DMS 273 (cell line): ENCODE data around the gene DDIT4.

Experiments
- DNase-seq: peaks from one replicate; lab custom pipeline; 2025; ENCODE audit not compliant: unreplicated experiment; lab: John Stamatoyannopoulos, UW

The DDIT4 gene

DNA sequence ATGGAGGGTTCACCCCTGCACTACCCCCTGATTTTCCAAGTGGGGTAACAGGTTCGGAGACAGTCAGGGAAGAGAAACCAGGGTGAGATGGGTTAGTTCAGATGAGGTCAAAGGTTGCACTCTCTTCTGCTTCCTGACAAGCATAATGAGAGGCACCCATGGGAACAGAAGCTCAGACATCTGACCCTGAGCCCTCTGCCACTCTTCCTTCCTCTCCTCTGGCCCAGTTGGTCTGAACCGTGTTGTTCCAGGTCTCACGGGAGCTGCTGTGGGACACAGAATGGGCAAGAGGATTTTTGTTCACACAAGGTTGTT lies 42.6 kb downstream of the DDIT4 start:
- no peak for DNase-seq

DNA sequence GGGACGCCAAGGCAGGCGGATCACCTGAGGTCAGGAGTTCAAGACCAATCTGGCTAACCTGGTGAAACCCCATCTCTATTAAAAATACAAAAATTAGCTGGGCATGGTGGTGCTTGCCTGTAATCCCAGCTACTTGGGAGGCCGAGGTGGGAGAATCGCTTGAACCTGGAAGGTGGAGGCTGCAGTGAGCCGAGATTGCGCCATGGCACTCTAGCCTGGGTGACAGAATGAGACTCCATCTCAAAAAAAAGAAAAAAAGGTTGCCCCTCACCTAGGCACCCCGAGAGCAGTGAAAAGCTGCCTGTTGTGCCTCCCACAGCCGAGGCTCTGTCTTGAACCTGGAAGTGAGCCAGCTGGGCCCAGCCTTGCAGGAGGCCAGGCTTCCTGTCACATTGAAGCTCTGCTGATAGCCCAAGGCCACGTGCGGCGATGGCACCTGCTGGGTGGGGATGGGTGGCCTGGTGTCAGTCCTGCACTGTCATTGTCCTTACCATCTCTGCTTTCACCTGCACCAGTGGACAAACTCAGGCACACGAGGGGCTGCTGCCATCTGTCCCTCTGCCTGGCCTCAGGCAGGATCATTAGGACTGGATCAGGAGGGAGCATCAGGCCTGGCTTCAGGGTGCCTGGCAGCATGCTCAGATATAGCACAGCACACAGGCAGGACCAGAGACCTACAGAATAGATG lies 43.2 kb downstream of the DDIT4 start:
- DNase-seq, result peak; percentile 52

DNA sequence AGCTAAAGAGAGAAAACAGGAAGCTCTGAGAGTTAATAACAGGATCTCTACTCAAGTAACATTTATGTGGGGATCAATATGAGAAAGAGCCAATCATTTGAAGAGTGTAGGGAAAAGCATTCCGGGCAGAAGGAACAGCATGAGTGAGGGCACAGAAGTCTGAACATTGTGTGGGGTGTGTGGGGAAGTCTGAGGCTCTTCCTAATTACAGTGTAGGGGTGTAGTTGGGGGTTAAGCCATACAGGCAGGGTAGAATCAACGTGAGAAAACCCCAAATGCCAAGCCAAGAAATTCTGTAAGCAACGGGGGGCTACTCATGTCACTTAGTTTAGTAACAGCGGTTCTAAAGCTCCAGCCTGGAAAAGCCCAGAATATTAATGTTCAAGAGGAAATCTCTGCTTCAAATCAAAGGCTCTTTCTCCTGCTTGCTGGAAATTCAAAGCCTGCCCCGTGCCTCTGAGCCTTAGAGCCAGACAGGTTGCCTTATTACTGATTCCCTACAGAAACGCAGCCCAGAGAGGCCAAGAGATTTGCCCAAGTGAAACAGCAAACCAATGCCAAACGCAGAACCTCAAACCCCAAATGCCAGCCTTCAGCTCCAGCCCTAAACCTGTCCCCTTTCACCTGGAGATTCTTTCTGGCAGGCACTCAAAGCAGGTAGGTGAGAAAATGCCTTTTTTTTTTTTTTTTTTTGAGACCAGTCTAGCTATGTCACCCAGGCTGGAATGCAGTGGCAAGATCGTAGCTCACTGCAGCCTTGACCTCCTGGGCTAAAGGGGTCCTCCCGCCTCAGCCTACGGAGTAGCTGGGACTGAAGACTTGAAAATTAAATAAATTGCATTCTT lies 44.9 kb downstream of the DDIT4 start:
- no peak for DNase-seq

DNA sequence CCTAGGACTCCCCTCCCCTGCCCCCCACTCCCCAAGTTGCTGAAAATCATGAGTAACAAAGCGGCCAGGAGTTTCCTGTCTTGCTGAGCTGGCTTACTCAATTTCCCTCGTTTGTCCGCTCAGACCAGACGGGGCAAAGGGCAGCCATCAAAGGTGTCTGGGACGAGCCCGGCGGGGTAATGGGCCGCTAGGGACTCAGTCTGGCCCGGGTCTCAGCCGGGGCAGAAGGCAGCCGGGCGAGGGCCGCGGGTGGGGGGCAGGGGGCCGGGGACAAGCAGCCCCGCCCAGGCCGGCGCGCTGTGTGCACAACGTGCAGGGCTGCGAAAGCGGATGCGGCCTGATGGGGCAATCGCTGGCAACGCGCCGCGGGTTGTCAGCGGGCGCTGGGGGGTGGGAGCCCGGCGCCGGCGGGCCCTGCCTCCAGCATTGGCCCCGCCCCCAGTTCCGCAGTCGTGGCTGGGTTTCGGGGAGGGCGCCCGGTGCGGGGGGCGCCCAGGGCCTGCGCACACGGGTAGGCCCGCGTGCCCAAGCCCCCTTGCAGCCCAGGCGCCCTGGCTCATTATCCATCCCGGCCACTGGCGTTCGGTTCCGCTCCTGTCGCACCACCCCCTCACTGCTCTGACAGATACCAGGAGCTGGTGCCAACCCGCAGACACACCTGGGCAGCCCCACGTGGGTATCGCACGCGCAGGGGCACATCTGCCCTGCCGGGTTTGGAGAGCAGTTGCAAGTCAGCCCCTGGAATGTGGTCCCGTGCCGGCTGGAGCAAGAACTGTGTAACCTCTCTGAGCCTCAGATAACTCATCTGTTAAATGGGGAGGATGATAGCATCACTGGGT lies 45.9 kb downstream of the DDIT4 start:
- DNase-seq, result peak; percentile 93

DNA sequence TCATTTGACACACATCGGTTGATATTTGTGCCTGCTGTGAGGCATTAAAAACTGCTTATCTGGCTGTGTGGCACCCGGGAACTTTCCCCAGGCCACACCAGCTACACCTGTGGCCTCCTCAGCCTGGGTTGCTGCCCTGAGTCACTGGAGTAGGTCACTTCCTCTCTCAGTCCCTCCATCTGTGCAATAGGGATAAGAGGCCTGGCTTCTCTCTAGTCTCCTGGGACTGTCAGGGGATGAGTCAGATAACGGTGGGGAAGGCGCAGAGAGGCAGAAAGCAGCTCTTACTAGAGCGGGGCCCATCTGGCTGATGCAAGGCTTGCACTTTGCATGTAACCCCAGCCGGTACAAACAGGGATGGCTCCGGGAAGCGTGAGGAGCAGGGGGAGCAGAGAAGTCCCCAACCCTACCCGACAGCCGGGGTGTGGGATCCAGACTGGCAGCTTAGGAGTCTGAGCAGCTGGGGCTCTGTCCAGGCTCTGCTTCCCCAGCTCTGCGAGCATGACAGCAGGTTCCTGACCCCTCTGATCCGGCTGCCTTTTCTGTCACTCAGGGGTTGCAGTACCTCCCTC lies 47.0 kb downstream of the DDIT4 start:
- DNase-seq, result peak; percentile 98

DNA sequence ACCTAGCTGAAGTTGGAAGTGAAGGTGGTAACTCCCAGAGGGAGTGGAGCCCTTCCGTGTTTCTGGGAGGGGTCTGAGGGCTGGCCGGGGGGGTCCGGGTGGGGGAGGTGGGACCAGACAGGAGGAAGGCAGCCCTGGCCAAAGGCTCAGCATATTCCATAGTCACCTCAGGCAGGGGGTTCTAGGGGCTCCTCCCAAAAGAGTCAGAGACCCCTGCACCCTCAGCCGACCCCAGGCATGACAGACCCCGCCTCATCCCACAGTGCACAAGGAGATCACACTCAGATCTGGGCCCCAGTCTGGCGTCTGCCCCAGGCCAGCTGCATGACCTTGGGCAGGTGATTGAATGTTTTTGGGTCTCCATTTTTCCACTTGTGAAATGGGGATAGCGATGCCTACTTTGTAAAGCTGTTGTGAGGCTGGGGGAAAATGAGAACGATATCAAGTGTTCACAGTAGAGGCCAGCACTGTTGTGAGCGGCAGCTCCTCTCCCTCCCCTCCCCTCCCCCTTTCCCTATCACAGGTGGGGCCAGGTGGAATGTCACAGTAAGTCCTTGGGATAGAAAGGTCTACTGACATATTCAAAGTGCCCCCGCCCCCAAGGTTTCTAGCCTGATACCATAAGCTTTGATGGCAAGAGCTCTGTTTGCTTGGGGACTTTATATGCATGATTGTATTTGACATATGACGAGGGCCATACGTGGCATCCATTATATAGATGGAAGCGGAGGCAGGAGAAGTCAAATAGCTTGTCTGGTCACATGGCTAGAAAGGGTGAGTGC lies 47.7 kb downstream of the DDIT4 start:
- no peak for DNase-seq

DNA sequence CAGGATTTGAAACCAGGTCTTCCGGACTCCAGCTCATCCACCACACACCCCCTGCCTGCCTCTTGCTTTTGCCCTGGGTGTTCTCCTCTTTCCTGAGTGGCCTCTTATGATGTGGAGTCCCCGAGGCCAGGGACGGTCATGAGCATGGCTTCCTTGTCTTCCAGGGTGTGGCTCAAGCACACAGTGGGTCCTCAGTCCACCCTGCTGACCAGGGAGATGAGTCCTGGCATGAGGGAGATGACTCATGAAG lies 48.2 kb downstream of the DDIT4 start:
- no peak for DNase-seq

DNA sequence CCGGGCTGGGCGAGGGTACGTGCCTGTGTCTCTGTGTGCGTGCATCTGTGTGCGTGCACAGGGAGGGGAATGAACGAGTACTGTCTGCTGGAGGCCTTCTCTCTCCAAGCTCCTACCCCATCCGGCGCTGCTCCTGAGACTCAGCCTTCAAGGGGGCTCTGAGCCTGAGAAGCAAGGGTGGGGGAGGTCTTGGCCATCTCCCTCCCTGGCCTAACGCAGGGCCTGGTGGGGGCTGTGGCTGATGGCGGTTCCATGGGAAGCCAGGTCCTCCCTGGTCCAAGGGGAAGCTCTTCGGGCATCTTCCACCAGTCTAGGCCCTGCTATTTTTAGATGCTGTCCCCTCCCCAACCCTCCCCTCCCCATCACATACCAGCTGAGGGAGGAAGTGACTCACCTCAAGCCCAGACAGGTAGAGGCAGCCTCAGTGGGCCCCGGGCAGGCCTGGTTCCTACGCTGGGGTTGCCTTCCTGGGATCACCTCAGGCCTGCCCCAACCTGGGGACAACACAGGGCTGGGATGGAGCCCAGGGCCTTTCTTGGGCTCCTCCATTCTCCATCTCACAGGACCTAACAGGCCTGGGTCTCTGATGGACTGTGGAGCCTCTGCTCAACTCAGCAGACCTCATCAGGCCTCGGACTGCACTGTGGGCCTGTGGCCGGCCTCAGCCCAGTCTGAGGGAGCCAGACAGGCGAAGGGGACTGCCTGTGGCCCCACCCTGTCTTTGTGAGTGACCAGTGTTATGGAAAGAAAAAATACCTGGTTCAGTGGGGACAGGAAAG lies 48.7 kb downstream of the DDIT4 start:
- DNase-seq, result no peak

DNA sequence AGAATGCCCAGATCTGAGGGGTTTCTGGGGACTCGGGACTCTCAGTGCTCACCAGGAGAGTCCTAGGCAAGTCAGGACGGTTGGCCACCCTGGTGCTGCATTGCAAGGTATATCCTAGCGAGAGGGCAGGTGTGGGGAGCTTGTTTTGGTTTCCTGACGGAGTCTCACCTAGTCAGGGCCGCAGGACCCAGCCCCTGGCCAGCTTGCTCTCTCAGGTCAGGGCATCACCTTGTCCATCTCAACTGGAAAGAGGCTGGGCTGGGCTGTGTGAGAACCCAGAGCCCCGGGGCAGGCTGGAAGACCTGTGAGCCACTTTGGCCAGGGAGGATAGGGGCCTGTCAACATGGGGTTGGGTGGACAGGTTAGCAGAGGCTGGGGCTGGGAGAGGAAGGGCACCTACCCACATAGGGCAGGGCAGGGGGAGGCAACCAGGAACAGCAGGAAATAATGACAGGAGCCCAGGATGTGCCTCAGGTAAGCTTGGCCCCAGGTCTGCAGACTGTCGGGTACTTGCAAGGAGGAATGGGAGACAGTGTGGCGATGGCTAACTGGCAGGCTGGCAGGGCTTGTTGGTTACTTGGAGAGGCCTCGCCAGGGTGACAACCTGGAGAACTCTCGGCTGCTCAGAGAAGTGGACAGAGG lies 49.5 kb downstream of the DDIT4 start:
- DNase-seq, result no peak

DNA sequence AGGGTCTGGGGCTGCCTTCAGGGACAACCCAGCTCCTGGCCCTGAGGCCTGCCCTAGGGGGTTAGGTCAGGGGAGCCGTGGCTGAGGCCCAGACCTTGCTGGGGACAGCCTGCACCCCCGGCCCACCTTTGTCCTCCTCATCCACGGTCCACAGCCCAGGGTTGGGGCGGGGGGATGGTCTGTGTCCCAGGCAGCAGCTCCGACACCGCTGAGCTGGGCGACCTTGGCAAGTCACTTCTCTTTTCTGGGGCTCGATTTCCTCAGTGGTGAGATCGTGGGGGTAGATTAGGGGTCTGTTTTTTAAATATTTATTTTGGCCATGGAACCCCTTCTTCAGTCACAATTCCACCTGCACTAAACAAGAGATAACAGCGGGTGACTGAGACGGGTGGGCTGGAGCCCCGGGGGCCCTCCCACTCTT lies 50.1 kb downstream of the DDIT4 start:
- no peak for DNase-seq
